Right atrium auricular region (tissue), 2 donors: ENCODE results near the gene ANAPC7. TPM values are rescaled to one million over a fixed set of nuclear protein-coding genes. Genes with fewer than 3 reads are reported as not detected.

ENCODE experiments used
- DNase-seq: peaks from one replicate; pipeline ENCODE4 v3.0.0-alpha.2; 2019; ENCODE audit warnings: low spot score
- H3K27ac ChIP-seq, 2 donors: fragments of 200-600 bp; sonication (generic); 1 replicate in 1 of 2; 2 replicates in 1 of 2; pipeline ENCODE4 v1.5.1; 2016 to 2019
- H3K27me3 ChIP-seq, 2 donors: fragments of 200-600 bp; sonication (generic); one replicate each; pipeline versions ENCODE4 v1.5.1 to v1.6.0; 2017 to 2019
- H3K36me3 ChIP-seq: fragments of 200-600 bp; sonication (generic); one replicate; pipeline ENCODE4 v1.5.1; 2016
- H3K4me1 ChIP-seq, 2 donors: fragments of 200-600 bp; sonication (generic); one replicate each; pipeline versions ENCODE4 v1.5.1 to v1.6.0; 2017 to 2019
- H3K4me3 ChIP-seq, 2 donors: fragments of 200-600 bp; sonication (generic); 1 replicate in 1 of 2; 2 replicates in 1 of 2; pipeline ENCODE4 v1.5.1; 2017 to 2019; ENCODE audit warnings: mild to moderate bottlenecking in 1 of 2, moderate library complexity in 1 of 2
- H3K9me3 ChIP-seq, 2 donors: fragments of 200-600 bp; sonication (generic); one replicate each; pipeline ENCODE4 v1.5.1; 2019
- CTCF ChIP-seq, 2 donors: fragments of 200-600 bp; sonication (generic); IDR thresholded peaks; one replicate each; pipeline ENCODE4 v1.5.1; 2019; ENCODE audit warnings: antibody characterized with exemption in 2 of 2
- total RNA-seq, 2 donors: library from RNA; depleted of rRNA; stranded (reverse); fragments of >200 nt; gene quantifications; one replicate each; pipeline ENCODE4 v1.1.0, GENCODE V29; 2016

The ANAPC7 gene
- total RNA-seq, 2 donors from 2014 or later: 30.4 to 30.9 TPM

- no peak for TF ChIP-seq CTCF (IDR thresholded peaks at IDR 0.05)
- no peaks in the 10 kb centered on the region for H3K27me3 ChIP-seq
- no peak overlapping the region for H3K4me3 ChIP-seq
- H3K27ac ChIP-seq: no peak overlapping the region
- DNase-seq: no peak
- H3K36me3 ChIP-seq: peaks cover 100% of the 10 kb centered on the region
- no peaks in the 10 kb centered on the region for H3K9me3 ChIP-seq
- peaks cover 0 to 58% of the 10 kb centered on the region in 2 donors for H3K4me1 ChIP-seq
These were observed 70.3 kb downstream of the ANAPC7 start for GRCh38 chr12:110333201-110333600.

GRCh38 chr12:110330544-110330943 is 73.0 kb downstream of the ANAPC7 start:
- no peak for TF ChIP-seq CTCF (IDR thresholded peaks at IDR 0.05)

GRCh38 chr12:110330124-110330523 is 73.4 kb downstream of the ANAPC7 start:
- H3K27ac ChIP-seq: no peak overlapping the region
- H3K4me3 ChIP-seq: no peak overlapping the region
- peaks cover 0 to 43% of the 10 kb centered on the region in 2 donors for H3K4me1 ChIP-seq
- H3K27me3 ChIP-seq: no peaks in the 10 kb centered on the region
- no peaks in the 10 kb centered on the region for H3K9me3 ChIP-seq
- no peak for TF ChIP-seq CTCF (IDR thresholded peaks at IDR 0.05)
- DNase-seq: no peak
- H3K36me3 ChIP-seq: peaks cover 100% of the 10 kb centered on the region

More at GRCh38 chr12:110330544-110330943, 73.0 kb downstream of the ANAPC7 start:
- no peak for DNase-seq
- Histone ChIP-seq H3K4me1 (peaks cover 0 to 48% of the 10 kb centered on the region in 2 donors), H3K36me3 (peaks cover 100% of the 10 kb centered on the region), H3K9me3 (no peaks in the 10 kb centered on the region), H3K27me3 (no peaks in the 10 kb centered on the region), H3K4me3 (no peak overlapping the region), H3K27ac (no peak overlapping the region)

GRCh38 chr12:110329710-110330109 is 73.8 kb downstream of the ANAPC7 start:
- H3K4me1 ChIP-seq: peaks cover 0 to 41% of the 10 kb centered on the region in 2 donors
- no peak for TF ChIP-seq CTCF (IDR thresholded peaks at IDR 0.05)
- H3K27me3 ChIP-seq: no peaks in the 10 kb centered on the region
- no peaks in the 10 kb centered on the region for H3K9me3 ChIP-seq
- peaks cover 100% of the 10 kb centered on the region for H3K36me3 ChIP-seq
- no peak overlapping the region for H3K27ac ChIP-seq
- no peak for DNase-seq
- H3K4me3 ChIP-seq: no peak overlapping the region

Other genes with a start within 250 kb of the ANAPC7 start
- gene ATP2A2, start 122.5 kb downstream of the ANAPC7 start, total RNA-seq: 1,000 to 10,000 TPM; 1,597 to 3,086 TPM
- gene ARPC3, start 46.6 kb upstream of the ANAPC7 start, total RNA-seq: 100 to 1,000 TPM in 1 of 2 donors, 10 to 100 TPM in 1; 96.4 to 138 TPM
- 10 to 100 TPM; 18.7 to 22.0 TPM for gene GPN3, start 64.5 kb upstream of the ANAPC7 start, total RNA-seq
- 1 to 10 TPM; 6.9 to 10.0 TPM for gene FAM216A, start 65.1 kb upstream of the ANAPC7 start, total RNA-seq
- 10 to 100 TPM; 65.7 to 96.1 TPM for gene VPS29, start 98.4 kb upstream of the ANAPC7 start, total RNA-seq
- 1 to 10 TPM in 1 of 2 donors, under 1 TPM in 1; 0.26 to 1.2 TPM for gene RAD9B, start 98.6 kb upstream of the ANAPC7 start, total RNA-seq
- gene PPTC7, start 179.6 kb upstream of the ANAPC7 start, total RNA-seq: 10 to 100 TPM; 32.1 to 53.6 TPM
- gene TCTN1, start 210.4 kb upstream of the ANAPC7 start, total RNA-seq: 10 to 100 TPM; 23.7 to 29.0 TPM